HG02852 (cell line): ENCODE measurements around the gene GSTK1.
"Not testable (repeated sequence)": the region's sequence is repeated elsewhere in the genome, so short reads cannot be mapped to it uniquely, and the experiment has no call there.

ENCODE experiments used
- ATAC-seq: cut with Tn5 transposase; IDR thresholded peaks from one replicate; pipeline ENCODE4 v1.9.1; 2021; ENCODE audit warnings: mild to moderate bottlenecking, moderate library complexity; ENCODE audit not compliant: unreplicated experiment

The GSTK1 gene

DNA sequence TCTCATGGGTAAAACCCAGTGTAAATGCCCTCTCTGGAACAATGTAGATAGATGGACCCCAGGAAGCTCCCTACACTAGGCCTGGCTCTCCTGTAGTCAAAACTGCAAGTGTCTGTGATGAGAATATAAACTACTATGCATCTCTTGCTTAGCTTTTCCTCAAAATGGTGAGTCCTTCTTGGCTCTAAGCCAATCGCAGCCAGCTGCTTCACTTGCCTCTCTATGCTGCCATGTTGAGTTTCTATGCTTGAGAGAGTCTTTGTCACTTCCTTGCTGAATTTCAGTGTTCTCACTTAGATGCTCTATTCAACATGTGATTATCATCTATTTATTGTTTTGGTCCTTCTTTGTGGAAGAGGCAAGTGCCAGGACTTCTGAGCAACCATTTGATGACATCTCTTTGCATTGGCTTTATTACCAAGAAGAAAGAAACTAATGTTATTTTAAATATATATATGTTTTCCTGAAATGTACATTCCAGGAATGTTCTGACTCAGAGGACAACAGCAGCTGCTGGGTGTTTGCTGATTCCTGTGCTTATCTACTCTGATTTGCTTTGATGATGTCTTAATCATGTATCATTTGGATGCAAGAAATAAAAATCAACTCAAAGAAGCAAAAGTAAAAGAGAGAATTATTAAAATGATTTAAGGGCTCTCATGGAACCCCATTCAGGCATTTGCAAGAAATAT, 24.8 kb upstream of the GSTK1 start:
- no peak for ATAC-seq

DNA sequence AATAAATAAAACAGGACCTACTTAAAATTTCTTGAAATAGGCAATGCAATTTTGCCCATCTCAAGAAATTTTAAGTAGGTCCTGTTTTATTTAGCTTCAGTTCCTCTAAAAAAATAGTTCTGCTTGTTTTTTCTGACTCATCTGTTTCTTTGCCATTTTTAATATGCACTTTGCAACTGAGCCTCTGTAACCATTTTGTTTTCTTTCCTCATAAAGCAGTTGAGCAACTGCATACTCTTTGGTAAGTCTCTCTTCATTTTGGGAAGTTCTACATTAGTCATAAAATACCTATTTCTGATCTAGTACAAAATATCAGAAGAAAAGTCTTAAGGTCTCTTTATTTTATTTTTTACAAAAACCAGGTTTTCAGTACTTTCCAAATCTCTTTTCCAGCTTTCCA, 23.4 kb upstream of the GSTK1 start:
- ATAC-seq, result no peak

DNA sequence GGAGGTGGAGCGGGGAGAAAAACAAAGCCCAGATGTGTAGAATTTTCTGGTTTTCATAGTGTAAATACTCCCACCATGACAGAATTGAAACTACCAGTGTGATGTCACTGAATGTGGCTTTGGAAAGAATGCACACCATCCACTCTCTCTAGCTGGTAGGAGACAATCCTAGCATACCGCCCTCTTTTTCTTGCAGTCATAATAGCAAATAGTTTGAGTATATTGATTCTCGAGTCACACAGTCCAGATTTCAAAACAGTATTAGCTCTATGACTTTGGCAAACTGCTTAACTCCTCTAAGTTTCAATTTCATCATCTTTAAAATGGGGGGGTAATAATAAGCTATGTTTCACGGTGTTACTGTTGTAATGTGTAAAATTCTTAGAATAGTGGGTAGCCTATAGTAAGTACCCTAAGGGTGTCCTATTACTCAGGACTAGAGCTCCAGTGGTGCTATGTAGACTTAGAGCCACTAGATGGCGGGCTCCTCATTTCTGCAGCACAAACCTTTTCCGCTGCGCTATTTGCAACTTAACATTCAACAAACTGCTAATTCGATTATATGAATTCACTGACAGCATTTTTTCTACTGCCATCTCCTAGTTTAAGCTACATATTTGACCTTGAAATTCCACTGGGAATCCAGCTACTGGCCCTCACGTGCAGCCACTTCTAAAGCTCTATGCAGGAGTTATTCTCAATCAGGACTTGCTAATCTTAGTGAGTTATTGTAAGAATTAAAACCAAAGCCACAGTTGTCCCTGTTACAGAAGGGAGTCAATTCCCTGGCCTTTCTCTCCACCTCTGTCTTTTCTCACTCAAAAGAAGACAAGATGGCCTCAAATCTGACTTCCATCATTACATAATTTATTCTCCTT, 22.7 kb upstream of the GSTK1 start:
- peak; percentile 94 for ATAC-seq

DNA sequence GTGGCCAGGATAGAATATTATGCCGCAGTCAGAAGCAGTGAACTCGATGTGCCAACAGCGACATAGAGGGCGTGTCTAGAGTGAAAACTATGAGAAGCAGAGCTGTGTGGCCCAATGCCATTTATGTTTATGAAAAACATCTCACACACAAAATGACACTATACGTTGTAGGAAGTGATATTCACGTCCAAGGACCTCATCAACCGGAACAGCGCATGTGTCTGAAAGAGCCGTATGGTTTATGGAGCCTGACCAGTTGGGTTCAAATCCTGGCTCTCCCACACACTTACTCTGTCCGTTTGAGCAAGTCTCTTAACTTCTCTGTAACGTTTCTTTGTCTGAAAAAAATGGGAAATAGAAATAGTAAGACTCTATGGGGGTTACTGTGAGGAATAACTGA, 20.9 kb upstream of the GSTK1 start:
- ATAC-seq, result no peak

DNA sequence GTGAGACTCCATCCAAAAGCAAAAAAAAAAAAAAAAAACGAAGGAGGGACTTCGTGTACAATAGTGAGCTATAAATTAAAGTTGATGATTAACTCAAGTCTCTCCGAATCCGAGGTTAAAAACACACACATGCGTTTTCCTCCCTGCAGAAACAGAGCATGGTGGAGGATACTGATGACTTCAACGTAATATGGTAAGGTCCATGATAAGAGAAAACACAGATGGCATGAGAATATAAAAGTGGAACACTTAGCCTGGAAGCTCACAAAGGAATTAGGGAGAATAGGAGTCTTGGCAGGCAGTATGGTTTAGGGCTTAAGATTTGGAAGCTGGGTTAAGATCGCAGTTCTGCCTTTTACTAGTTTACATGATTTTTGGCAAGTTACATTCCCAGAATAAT, 20.1 kb upstream of the GSTK1 start:
- no peak for ATAC-seq

DNA sequence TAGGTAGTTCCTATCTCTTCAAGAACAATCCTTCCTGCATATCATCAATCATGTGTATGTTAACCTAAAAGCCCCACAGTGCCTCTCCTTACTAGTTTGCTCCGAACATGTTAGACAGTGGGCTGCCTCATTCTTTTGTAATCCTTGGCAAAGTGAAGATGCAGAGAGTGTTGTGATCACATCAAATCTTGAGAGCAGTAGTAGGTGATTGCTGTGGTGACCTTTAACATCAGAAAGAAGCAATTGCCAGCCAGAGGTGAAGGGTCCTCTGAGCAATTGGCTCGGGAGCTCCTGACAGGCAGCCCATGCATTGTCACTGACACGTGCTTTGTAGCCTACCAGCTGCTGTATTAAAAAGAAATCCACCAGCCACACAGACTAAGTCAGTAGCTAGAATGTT, 19.6 kb upstream of the GSTK1 start:
- ATAC-seq, result no peak

DNA sequence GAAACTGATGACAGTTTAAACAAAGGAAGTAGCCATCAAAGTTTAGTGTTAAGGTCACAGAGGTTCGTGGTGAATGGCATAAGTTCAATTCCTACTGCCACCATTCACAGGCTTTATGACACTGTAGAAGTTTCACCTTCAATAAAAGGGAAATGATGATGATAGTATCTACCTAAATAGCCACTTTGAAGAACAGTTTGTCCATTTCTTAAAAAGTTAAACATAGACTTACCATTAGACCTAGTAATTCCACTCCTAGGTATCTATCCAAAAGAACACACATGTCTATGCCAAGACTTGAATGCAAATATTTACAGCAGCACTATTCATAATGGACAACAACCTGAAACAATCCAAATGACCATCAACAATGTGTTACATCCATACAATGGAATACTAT, 18.9 kb upstream of the GSTK1 start:
- ATAC-seq, result no peak

DNA sequence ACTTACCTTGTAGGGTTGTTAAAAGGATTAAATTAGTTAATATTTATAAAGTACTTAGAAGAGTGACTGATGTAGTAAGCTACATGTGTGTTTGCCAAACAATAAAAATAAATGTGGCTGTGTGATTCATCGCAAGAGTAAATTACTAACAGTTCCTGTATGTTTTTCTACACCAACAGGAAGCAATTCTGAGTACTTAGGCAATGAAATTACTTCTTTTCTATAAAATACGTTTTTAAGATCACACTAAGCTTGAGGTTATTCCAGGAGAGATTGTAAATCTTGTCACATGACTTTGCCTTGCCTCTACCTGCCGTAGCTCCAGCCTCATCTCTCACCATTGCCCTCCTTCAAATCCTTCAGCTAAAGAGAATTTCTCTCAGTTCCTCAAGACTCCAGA, 18.1 kb upstream of the GSTK1 start:
- no peak for ATAC-seq

DNA sequence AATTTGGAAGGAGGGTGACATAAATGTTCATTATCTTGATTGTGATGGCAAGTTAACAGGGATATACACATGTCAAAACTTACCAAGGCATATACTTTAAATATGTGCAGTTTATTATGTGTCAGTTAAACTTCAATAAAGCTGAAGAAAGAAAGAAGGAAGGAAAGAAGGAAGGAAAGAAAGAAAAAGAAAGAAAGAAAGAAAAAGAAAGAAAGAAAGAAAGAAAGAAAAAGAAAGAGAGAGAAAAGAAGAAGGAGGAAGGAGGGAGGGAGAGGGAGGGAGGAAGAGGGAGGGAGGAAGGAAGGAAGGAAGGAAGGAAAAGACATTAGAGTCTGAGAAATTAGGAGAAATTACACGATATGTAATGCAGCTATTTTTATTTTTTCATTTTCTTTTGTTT, 15.9 kb upstream of the GSTK1 start:
- no peak for ATAC-seq

DNA sequence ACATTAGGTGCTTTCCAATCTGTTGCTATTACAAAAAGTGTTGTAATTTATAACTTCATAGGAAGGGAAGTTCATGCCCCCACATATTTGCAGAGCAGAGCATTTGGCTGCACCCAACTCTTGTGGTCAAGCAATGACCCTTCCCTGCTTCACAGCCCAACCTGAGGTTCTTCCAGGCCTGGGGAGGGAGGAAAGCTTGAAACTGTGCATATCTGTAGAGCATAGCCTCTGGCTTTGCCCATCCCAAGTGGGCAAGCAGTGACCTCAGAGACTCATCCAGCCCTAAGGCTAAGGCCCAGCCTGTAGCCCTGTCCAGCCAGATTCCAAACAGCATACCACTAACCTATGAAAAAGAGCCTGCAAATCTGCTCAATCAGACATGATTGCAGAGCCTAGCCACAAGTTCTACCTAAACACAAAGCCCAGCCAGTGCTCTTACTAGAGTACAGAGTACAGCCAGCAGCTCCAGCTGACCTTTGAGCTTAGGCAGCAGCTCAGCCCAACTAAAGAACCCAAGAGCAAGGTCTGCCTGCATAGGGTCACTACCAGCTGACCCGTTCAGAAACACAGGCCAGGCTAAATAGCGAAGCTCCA, 14.4 kb upstream of the GSTK1 start:
- no peak for ATAC-seq

DNA sequence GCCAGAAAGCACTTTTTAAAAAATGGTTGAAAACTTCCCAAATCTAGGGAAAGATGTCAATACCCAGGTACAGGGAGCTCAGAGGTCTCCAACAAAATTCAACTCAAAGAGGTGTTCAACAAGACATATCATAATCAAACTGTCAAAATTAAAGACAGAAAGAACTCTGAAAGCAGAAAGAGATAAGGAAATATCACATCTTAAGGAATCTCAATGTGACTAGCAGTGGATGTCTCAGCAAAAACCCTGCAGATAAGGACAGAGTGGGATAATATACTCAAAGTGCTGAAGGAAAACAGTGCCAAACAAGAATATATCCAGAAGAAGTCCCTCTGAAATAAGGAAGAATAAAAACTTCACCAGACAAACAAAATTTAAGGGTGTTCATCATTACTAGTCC, 13.0 kb upstream of the GSTK1 start:
- ATAC-seq, result no peak

DNA sequence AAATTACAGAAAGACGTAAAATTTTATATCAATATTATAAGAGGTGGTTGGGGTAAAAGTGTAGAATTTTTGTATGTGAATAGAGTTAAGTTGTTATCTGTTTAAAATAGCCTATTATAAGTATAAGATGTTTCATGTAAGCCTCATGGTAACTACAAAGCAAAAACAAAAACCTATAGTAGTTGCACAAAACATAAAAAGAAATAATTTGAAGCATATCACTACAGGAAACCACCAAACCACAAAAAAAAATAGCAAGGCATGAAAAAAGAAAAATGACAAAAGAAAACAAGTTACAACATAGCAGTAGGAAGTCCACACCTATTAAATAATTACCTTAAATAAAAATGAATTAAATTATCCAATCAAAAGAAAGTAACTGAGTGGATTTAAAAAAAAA, 12.4 kb upstream of the GSTK1 start:
- ATAC-seq, result no peak

DNA sequence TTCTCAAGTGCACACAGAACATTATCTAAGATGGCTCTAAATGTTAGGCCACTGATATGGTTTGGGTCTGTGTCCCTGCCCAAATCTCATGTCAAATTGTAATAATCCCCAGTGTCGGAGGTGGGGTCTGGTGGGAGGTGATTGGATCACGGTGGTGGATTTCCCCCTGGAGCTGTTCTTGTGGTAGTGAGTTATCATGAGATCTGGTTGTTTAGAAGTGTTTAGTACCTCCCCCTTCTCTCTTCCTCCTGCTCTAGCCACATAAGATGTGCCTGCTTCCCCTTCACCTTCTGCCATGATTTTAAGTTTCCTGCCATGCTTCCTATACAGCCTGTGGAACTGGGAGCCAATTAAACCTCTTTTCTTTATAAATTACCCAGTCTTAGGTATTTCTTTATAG, 11.2 kb upstream of the GSTK1 start:
- ATAC-seq, result no peak

DNA sequence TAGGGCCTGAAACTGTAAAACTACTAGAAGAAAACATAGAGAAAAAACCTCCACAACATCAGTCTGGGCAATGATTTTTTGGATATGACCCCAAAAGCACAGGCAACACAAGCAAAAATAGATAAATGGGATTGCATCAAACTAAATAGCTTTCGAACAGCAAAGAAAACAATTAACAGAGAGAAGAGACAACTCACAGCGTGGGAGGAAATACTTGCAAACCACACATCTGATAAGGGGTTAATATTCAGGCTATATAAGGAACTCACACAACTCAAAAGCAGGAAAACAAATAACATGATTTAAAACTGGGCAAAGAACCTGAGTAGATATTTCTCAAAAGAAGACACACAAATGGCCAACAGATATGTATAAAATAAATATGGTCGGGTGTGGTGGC, 7.7 kb upstream of the GSTK1 start:
- ATAC-seq, result no peak

DNA sequence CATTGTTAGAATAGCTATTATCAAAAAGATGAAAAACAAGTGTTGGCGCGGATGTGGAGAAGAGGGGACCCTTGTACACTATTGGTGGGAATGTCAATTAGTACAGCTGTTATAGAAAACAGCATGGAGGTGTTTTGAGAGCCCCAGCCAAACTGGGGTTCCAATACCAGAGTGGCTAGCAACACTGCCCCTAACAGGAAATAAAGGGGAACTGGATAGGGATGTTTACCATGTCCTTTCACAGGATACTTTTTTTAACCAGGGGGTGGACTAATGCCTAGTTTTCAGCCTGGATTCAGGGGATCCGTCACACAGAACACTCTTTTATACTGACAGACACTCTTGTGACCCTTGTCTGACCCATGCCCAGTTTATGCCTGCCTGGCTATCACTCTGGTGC, 6.9 kb upstream of the GSTK1 start:
- no peak for ATAC-seq

DNA sequence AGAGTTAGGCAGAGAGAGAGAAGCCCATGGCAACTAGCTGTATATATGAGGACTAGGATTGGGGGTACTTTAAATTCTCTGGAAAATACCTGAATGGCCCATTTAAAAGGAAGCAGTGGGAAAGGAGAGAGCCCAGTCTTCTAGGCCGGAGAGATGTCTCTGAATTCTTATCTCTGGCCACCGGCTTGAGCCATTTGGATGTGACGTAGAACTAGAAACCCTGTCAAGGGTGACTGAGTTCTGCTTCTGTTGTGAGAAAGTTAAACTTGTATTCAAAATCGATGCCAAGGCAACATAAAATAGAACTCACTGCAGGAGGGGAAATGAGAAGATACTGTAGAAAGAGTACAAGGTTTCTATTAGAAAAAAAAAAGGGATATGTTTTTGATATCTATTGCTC, 6.3 kb upstream of the GSTK1 start:
- peak; percentile 76 for ATAC-seq

DNA sequence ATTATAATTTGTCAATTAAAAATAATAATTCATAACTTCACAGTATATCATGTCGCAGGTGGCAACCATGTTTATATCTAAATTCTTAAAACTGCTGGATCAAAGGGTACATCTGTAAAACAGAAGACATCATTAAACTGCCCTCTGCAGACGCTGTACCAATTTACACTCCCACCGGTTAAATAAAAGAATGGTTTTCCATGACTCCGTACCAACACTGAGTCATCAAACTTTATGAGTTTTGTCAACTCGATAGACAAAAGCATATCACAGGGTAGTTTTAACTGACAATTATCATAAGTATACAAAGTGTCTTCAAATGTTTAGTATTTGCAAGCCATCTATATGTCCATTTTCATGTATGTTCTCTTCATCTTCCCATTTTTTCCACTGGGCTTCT, 5.7 kb upstream of the GSTK1 start:
- no peak for ATAC-seq

DNA sequence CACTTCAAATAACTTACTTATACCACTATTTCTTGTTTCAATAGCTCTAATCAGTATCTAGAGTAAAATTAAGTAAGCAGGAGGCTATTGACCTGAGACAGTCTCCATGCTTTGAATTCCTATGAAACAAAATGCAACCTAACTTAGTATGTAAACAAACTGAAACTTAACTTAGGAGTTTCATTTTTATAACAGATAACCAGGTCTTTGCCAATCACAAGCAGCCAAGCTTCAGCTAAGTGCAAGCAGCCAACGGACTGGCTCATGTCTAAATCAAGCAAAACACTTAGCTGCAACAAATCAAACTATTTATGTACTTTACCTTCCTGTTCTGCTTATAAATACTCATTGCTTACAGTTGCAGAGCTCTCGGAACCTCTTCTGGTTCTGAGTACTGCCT, 4.4 kb upstream of the GSTK1 start:
- ATAC-seq, result no peak

DNA sequence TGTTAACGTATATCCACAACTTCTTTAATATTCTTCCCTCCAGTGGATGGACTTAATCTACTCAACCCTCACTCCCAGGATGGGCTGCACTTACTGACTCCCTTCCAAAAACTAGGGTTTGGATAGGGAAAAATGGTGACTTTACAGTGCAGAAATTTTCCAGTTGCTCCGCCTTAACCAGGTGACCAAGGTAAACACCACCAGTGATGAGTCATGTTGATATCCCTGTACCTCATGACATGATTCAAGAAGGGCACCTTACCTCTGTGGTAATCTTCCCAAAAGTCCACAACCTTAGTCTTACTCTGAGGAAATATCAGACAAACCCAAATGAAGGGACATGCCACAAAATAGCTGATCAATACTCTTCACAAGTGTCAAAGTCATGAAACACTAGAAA, 3.5 kb upstream of the GSTK1 start:
- no peak for ATAC-seq

DNA sequence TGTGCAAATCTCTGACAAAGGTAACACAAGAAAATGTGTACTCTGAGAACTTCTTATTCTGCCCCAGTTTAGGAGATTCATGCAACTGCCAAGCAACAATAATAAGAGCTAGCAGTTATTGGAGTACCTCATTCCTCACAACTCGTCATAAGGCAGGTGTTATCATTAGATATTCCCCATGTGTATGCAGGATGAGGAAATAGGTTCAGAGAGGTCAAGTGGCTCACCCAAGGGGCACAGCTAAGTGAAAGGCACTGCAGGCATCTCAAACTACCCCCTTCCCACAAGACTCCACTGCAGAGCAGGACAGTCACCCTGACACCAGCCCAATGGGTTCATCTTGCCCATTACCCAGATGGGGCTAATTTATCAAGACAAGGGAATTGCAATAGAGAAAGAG, 1.3 kb upstream of the GSTK1 start:
- ATAC-seq, result no peak

DNA sequence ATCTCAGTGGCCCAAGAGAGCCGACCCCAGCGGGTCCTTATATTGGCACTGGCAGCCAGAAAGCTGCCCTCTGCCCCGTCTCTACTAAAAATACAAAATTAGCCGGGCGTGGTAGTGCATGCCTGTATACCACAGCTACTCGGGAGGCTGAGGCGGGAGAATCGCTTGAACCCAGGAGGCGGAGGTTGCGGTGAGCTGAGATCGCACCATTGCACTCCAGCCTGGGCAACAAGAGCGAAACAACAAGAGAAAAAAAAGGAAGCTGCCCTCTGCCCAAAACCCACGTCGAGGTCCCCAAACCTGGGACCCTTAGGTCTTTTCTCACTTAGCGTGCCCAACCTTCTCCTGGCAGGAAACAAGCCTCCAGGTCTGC, 941 bp downstream of the GSTK1 start:
- not testable (repeated sequence) for ATAC-seq

DNA sequence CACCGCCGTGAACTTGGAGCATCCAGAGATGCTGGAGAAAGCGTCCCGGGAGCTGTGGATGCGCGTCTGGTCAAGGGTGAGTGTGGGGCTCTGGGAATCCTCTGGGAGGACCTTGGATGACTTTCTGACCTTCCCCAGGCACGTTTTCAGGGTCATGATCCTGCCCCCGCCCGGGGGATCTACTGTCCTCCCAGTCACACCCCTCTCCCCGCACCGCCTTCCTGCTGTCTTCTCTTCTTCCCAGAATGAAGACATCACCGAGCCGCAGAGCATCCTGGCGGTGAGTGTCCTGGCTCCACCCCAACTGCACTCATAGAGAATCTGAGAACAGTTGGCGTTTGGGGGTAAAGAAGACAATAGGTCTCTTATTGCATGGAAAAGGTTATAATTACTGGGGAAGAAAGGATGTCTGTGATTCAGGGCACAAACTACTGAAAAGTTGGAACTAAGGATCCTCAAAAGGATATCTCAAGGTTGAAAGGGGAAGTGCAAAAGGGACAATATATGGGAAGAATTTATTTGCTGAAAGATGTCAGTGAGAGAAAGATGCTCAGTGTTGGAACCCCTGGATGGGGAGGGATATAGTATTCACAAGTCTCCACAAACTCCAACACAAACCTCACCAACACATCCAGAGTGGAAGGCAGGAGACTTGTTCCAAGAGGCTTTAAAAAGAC, 1.9 kb downstream of the GSTK1 start:
- ATAC-seq, result no peak
